Astrocyte (in vitro differentiated cells and primary cell): ENCODE results near the gene RTN4. TPM values are rescaled to one million over a fixed set of nuclear protein-coding genes. Genes with fewer than 3 reads are reported as not detected.

Experiments used
- DNase-seq: peaks from one replicate; pipeline ENCODE4 v3.0.0-alpha.2; 2010; ENCODE audit warnings: low read depth
- FAIRE-seq: peaks from 2 replicates; lab custom pipeline; 2011; peaks lifted over from hg19 to GRCh38; lab: Jason Lieb, UNC
- H2AFZ ChIP-seq: 2 replicates; pipeline ENCODE4 v1.6.0; 2012; ENCODE audit warnings: low read depth, low read length, inconsistent platforms
- H3K27ac ChIP-seq: 2 replicates; pipeline ENCODE4 v1.5.1; 2011; ENCODE audit warnings: low read depth, low read length, inconsistent platforms
- H3K27me3 ChIP-seq: 2 replicates; pipeline ENCODE4 v1.6.0; 2011; ENCODE audit warnings: low read length, inconsistent platforms; ENCODE audit not compliant: insufficient read depth
- H3K36me3 ChIP-seq: 2 replicates; pipeline ENCODE4 v1.5.1; 2011; ENCODE audit warnings: low read length, inconsistent platforms; ENCODE audit not compliant: insufficient read depth
- H3K4me1 ChIP-seq: 2 replicates; pipeline ENCODE4 v1.5.1; 2011; ENCODE audit warnings: low read length, inconsistent platforms; ENCODE audit not compliant: insufficient read depth
- H3K4me2 ChIP-seq: 2 replicates; pipeline ENCODE4 v1.6.0; 2012; ENCODE audit warnings: low read length, inconsistent platforms
- H3K4me3 ChIP-seq: 2 replicates; pipeline ENCODE4 v1.5.1; 2011; ENCODE audit warnings: low read depth, mild to moderate bottlenecking, low read length, inconsistent platforms; ENCODE audit not compliant: insufficient read depth
- H3K79me2 ChIP-seq: 2 replicates; pipeline ENCODE4 v1.6.0; 2012; ENCODE audit warnings: mild to moderate bottlenecking, low read length, inconsistent platforms; ENCODE audit not compliant: insufficient read depth
- H3K9ac ChIP-seq: 2 replicates; pipeline ENCODE4 v1.6.0; 2012; ENCODE audit warnings: mild to moderate bottlenecking, low read length, inconsistent platforms
- H3K9me3 ChIP-seq: 2 replicates; pipeline ENCODE4 v1.5.1; 2012; ENCODE audit warnings: low read depth, mild to moderate bottlenecking, low read length, inconsistent platforms; ENCODE audit not compliant: insufficient read depth
- H4K20me1 ChIP-seq: 2 replicates; pipeline ENCODE4 v1.6.0; 2012; ENCODE audit warnings: low read length, inconsistent platforms; ENCODE audit not compliant: insufficient read depth
- H3K27ac Mint-ChIP-seq: one replicate; pipeline ENCODE4 v1.8.0; 2021; ENCODE audit warnings: mild to moderate bottlenecking, mixed read lengths; ENCODE audit not compliant: unreplicated experiment
- H3K27me3 Mint-ChIP-seq: one replicate; pipeline ENCODE4 v1.8.0; 2021; ENCODE audit warnings: low read depth, mixed read lengths; ENCODE audit not compliant: unreplicated experiment
- H3K36me3 Mint-ChIP-seq: one replicate; pipeline ENCODE4 v1.8.0; 2021; ENCODE audit warnings: low read depth, mixed read lengths; ENCODE audit not compliant: unreplicated experiment
- H3K4me1 Mint-ChIP-seq: one replicate; pipeline ENCODE4 v1.8.0; 2021; ENCODE audit warnings: low read depth, mixed read lengths; ENCODE audit not compliant: unreplicated experiment
- H3K4me3 Mint-ChIP-seq: one replicate; pipeline ENCODE4 v1.8.0; 2021; ENCODE audit warnings: mild to moderate bottlenecking, moderate library complexity, mixed read lengths; ENCODE audit not compliant: unreplicated experiment
- H3K9me3 Mint-ChIP-seq: one replicate; pipeline ENCODE4 v1.8.0; 2021; ENCODE audit warnings: mild to moderate bottlenecking, mixed read lengths; ENCODE audit not compliant: unreplicated experiment
- CTCF ChIP-seq: IDR thresholded peaks from 2 replicates; pipeline ENCODE4 v1.5.1; 2011; ENCODE audit warnings: low read depth, mild to moderate bottlenecking, inconsistent platforms, low read length, moderate library complexity; ENCODE audit not compliant: insufficient read depth
- EZH2 ChIP-seq: IDR thresholded peaks from 2 replicates; pipeline ENCODE4 v1.6.1; 2012; ENCODE audit warnings: mild to moderate bottlenecking, low read length, inconsistent platforms; ENCODE audit not compliant: insufficient read depth
- total RNA-seq: library from RNA; stranded (reverse); gene quantifications from 2 replicates; pipeline ENCODE4 v1.2.1, GENCODE V29; 2021

The RTN4 gene
- total RNA-seq, 1 donor from 2014 or later, result 541 TPM

- peaks cover 11% of the 10 kb centered on the region for H3K36me3 ChIP-seq
- DNase-seq (no peak), FAIRE-seq (no peak)
- peak overlapping the region; percentile 6 for H3K4me2 ChIP-seq
- H3K4me3 Mint-ChIP-seq, result no peak overlapping the region
- H3K9me3 ChIP-seq, result no peaks in the 10 kb centered on the region
- no peaks in the 10 kb centered on the region for H3K27me3 ChIP-seq
- no peak overlapping the region for H2AFZ ChIP-seq
- peaks cover 6% of the 10 kb centered on the region for H3K4me1 ChIP-seq
- H4K20me1 ChIP-seq, result peaks cover 99% of the 10 kb centered on the region
- H3K4me3 ChIP-seq, result no peak overlapping the region
- peaks cover 100% of the 10 kb centered on the region for H3K79me2 ChIP-seq
- TF ChIP-seq CTCF (no peak), EZH2 (no peak)
- no peak overlapping the region for H3K27ac ChIP-seq
- H3K36me3 Mint-ChIP-seq, result no peaks in the 10 kb centered on the region
- no peak overlapping the region for H3K27ac Mint-ChIP-seq
- no peaks in the 10 kb centered on the region for H3K27me3 Mint-ChIP-seq
- H3K9ac ChIP-seq, result no peak overlapping the region
- H3K4me1 Mint-ChIP-seq, result peaks cover 31% of the 10 kb centered on the region
- H3K9me3 Mint-ChIP-seq, result no peaks in the 10 kb centered on the region
These were observed 21.2 kb downstream of the RTN4 start for GRCh38 chr2:55029098-55029497.

GRCh38 chr2:55027226-55027625 lies 23.0 kb downstream of the RTN4 start:
- H3K27ac Mint-ChIP-seq, result no peak overlapping the region
- Histone ChIP-seq H3K36me3 (peaks cover 11% of the 10 kb centered on the region), H3K9me3 (no peaks in the 10 kb centered on the region), H4K20me1 (peaks cover 99% of the 10 kb centered on the region), H3K79me2 (peaks cover 100% of the 10 kb centered on the region), H3K4me2 (no peak overlapping the region), H3K4me1 (no peaks in the 10 kb centered on the region), H3K27me3 (no peaks in the 10 kb centered on the region), H3K4me3 (no peak overlapping the region), H2AFZ (no peak overlapping the region), H3K9ac (no peak overlapping the region), H3K27ac (no peak overlapping the region)
- no peaks in the 10 kb centered on the region for H3K27me3 Mint-ChIP-seq
- H3K9me3 Mint-ChIP-seq, result no peaks in the 10 kb centered on the region
- no peaks in the 10 kb centered on the region for H3K36me3 Mint-ChIP-seq
- no peak for DNase-seq
- peaks cover 27% of the 10 kb centered on the region for H3K4me1 Mint-ChIP-seq
- TF ChIP-seq EZH2, result no peak
- TF ChIP-seq CTCF, result no peak
- no peak for FAIRE-seq
- no peak overlapping the region for H3K4me3 Mint-ChIP-seq

GRCh38 chr2:55026202-55026601 lies 24.0 kb downstream of the RTN4 start:
- FAIRE-seq (no peak), DNase-seq (no peak)
- H3K4me1 Mint-ChIP-seq, result peaks cover 21% of the 10 kb centered on the region
- peaks cover 11% of the 10 kb centered on the region for H3K36me3 ChIP-seq
- H3K27ac ChIP-seq, result no peak overlapping the region
- TF ChIP-seq CTCF, result no peak
- no peak for TF ChIP-seq EZH2
- H3K4me1 ChIP-seq, result no peaks in the 10 kb centered on the region
- no peaks in the 10 kb centered on the region for H3K27me3 ChIP-seq
- peaks cover 100% of the 10 kb centered on the region for H3K79me2 ChIP-seq
- no peak overlapping the region for H3K4me2 ChIP-seq
- H4K20me1 ChIP-seq, result peaks cover 99% of the 10 kb centered on the region
- no peak overlapping the region for H3K9ac ChIP-seq
- H3K4me3 ChIP-seq, result no peak overlapping the region
- no peaks in the 10 kb centered on the region for H3K27me3 Mint-ChIP-seq
- no peaks in the 10 kb centered on the region for H3K36me3 Mint-ChIP-seq
- H3K27ac Mint-ChIP-seq, result no peak overlapping the region
- H3K4me3 Mint-ChIP-seq, result peak overlapping the region; percentile 4
- H3K9me3 Mint-ChIP-seq, result no peaks in the 10 kb centered on the region
- H2AFZ ChIP-seq, result no peak overlapping the region
- H3K9me3 ChIP-seq, result no peaks in the 10 kb centered on the region
